NCI-H2196 (cell line): ENCODE results near the gene HSPA4.
"Not testable (repeated sequence)": the region's sequence is repeated elsewhere in the genome, so short reads cannot be mapped to it uniquely, and the experiment has no call there.

Experiments
- DNase-seq: peaks from one replicate; lab custom pipeline; 2025; ENCODE audit not compliant: unreplicated experiment; lab: John Stamatoyannopoulos, UW

HSPA4 gene

DNA sequence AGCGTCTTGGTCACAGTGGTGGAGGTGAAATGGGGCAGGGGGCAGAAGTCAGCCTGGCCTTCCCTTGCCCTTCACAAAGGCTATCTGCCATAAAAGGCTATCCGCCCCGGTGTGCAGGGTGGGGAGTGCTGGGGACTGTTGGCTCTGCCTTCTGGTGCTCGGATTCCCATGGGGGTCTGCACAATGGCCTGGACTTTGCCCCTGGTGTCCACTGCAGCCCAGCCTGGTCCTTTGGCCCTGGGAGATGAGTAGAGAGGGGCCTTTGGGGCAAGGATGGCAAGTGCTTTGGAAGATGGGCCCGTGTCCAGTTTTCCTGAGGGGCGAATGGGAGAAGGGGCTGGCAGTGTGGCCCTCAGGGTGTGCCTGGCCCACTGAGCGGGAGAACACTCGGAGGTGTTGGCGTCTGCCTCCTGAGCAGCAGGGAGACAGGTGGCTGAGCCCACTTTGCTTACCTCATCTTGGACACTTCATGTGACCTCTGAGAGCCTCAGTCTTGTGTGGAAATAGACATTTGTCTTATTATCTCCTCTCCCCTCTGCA lies 69.9 kb downstream of the HSPA4 start:
- no peak for DNase-seq

DNA sequence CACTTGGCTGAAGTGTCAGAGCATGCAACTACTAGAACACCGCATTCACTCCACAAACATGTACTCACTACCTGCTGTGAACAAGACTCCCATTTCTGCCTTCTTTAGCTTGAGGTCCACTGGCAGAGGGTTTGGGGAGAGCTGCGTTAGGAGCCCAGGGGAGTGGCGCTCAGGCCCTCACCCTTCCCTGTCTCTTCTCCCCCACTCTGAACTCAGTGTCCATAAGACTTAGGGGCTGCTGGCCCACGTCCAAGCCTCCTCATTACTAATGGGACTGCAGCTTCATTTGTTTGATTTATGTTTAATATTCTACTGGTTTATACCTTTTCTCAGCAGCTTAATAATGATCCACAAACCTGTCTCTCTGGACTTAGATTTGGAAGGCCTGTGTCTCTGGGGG lies 70.9 kb downstream of the HSPA4 start:
- no peak for DNase-seq

DNA sequence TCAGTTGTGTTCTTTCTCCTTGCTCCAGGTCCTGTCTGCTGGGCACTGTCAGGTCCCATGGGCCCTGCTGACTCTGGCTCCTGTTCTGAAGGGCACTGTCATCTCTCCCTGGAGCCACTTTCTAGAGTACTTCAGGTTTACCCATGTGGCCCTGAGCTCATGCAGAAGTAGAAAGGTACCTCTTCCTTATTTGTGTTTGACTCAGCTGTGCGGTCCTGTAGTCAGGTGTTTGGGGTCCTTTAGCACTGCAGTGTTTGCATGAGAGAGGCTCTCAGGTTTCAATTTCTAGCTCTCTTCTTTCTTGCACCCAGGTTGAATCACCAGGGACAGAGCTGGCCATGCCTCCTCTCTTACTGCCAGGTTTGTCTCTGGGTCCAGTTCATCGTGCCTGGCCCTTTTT lies 71.5 kb downstream of the HSPA4 start:
- DNase-seq, result no peak

DNA sequence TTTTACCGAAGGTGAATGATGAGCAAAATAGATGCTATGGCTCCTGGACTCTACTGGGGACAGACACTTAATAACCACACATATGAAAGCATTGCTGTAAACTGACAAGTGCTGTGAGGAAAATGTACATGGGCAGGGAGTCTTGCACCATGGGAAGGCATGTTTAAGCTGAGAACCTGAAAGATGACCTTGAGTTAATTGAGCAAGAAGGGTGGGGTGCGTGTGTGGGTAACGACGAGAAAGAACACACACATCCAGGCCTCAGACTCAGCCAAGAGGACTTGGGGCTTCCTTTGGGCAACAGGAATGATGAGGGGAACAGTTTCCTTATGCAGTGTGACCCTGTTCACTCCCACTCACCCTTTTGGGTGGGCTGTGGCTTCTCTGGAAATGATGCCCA lies 73.1 kb downstream of the HSPA4 start:
- DNase-seq, result no peak

DNA sequence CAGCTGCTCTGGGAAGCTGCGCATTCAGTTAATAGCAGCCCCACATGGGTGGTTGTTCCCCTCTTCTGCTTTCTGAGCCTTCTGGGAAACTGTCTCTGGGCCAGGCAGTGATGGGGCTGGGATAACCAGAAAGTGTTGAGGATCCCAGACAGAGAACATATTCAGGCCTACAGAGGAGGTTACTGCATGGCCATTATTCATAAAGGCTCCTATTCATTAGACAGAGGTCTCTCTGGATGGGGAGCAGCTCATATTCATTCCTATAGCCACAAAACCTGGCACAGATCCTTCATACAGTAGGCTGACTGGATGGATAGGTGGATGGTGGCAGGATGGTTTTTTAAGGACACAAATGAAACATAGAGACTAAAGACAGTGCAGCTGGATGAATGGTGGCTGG lies 76.3 kb downstream of the HSPA4 start:
- no peak for DNase-seq

DNA sequence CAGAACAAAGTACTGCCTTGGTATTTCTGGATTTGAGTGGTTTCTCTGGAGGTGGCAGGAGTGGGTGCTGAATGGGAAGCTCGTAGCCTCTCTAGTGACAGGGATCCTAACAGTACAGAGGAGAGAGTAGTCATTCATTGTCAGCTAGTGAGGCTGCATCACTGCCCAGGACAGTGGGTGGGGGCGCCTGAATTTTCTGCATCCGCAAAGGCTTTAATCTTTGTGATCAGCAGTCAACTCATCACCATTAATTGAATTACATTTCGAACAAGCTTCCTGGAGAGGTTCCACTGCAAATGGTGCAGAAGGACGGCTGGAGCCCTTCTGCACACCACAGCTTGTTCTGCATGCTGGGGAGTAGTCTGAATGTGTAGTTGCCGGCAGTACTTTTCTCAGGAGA lies 77.5 kb downstream of the HSPA4 start:
- no peak for DNase-seq

DNA sequence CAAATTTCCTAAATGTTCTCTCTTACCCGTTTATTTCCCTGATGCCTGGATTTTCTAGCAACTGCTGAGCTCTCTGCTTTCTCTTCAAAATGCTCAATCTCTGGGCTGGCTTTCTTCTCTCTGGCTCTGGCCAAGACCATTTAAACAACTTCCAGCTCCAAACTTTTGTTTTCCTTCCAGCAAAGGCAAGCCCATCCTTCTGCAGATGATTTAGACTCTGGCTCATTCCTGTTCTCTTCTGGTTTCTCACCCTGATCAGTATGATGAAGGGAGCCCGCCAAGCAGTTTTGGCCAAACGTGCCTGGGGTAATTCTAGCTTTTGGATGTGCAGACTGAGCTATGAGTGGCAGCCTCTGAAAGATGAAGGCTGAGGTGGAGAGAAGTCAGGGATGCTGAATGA lies 78.1 kb downstream of the HSPA4 start:
- DNase-seq, result no peak

DNA sequence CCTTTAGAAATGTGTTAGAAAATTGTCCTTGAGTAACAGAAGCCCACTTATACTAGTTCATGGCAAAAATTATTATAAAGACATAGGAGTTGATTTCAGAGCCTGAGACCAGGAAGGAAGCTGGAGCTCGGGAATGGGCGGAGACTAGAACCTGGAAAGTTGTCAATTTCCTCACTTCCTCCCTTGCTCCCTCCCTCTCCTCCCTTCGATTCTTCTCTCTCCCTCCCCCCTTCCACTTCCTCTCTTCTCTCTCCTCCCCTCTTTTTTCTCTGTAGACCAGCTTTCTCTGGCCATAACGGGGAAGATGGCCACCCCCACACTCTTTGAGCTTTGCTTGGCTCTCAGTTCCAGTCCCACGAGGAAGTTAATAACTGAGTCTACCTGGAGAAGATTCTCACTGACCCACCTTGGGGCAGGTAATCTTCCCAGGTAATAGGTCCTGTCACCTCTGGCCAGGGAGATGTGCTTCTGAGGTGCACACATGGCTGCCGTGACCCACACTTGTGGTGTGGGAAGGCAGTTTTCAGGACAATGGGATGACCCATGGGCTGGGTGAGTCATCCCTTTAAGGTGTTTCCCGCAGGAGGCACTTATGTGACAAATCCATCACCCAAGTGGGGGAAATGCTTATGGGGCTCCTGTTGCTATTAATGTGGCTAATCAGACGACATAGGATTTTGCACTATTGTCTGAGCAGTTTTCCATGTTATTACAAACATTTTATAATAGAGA lies 78.7 kb downstream of the HSPA4 start:
- no peak for DNase-seq

DNA sequence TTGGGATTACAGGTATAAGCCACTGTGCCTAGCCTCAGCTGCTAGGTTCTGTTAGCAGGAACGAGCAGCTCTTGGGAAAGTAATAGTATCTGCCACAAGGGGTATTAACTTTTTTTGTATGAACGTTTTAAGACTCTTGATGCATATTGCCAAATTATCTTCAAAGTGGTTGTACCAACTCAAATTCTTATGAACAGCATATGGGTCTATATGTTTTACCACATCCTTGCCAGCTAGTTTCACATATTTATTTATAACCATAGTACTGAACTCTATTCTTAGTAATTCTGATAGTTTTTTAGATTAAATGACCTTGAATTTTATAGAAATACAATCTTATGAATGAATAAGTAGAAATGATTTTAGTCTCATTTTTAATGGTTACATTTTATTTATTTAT lies 80.9 kb downstream of the HSPA4 start:
- no peak for DNase-seq

DNA sequence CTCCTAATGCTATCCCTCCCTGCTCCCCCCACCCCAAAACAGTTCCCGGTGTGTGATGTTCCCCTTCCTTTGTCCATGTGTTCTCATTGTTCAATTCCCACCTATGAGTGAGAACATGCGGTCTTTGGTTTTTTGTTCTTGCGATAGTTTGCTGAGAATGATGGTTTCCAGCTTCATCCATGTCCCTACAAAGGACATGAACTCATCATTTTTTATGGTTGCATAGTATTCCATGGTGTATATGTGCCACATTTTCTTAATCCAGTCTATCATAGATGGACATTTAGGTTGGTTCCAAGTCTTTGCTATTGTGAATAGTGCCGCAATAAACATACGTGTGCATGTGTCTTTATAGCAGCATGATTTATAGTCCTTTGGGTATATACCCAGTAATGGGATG lies 81.4 kb downstream of the HSPA4 start:
- DNase-seq, result not testable (repeated sequence)

DNA sequence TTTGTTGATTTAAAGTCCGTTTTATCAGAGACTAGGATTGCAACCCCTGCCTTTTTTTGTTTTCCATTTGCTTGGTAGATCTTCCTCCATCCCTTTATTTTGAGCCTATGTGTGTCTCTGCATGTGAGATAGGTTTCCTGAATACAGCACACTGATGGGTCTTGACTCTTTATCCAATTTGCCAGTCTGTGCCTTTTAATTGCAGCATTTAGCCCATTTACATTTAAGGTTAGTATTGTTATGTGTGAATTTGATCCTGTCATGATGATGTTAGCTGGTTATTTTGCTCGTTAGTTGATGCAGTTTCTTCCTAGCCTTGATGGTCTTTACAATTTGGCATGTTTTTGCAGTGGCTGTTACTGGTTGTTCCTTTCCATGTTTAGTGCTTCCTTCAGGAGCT lies 85.1 kb downstream of the HSPA4 start:
- DNase-seq, result not testable (repeated sequence)

DNA sequence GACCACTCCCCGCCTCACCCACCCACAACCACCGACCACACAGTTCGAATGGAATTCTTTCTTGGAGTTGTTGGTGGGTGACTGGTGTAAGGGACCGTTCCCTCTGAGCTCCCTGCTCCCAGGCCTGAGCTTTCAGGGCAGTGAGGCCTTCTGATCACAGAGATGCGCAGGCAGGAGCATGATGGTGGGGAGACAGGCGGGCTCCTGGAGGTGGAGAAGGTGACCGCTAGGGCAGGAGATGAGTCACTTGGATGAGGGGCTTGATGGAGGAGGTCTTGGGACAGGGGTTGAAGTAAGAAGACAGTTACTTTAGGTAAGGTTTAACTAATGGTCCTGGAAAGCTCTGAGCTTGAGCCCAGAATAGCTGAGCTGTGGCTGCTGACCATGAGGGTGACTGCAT lies 88.5 kb downstream of the HSPA4 start:
- DNase-seq, result no peak

DNA sequence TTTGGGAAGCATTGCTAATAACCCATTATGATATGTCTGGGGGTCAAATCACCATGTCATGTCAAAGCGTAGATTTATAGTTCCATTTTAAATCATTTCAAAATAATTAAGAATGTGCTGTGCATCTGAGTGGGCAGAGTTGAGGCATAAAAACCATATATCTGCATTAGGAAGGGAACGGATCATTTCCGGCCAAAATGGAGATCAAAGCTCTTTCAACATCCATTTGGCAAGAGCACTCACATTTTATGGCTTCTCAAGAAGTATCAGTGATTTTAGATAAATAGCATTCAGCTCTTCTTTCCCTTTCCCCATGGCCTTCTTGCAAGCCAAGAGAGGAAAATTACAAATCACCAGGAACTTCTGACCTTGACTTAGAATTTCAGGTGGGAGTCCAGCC lies 89.9 kb downstream of the HSPA4 start:
- no peak for DNase-seq

DNA sequence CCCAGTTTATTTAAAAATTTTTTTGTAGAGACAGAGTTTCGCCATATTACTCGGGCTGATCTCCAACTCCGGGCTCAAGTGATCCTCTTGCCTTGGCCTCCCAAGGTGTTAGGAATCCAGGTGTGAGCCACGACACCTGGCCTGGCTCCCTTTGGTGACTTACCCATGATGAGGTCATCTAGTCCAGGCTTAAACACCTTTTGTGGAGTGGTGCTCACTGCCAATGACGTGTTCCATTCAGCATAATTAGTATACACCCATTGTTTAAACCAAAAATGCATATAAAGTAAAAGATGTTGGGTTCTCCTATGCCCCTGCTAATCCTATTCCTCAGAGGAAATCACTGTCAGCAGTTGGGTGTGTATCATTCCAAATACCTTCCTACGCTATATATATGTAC lies 91.0 kb downstream of the HSPA4 start:
- no peak for DNase-seq

DNA sequence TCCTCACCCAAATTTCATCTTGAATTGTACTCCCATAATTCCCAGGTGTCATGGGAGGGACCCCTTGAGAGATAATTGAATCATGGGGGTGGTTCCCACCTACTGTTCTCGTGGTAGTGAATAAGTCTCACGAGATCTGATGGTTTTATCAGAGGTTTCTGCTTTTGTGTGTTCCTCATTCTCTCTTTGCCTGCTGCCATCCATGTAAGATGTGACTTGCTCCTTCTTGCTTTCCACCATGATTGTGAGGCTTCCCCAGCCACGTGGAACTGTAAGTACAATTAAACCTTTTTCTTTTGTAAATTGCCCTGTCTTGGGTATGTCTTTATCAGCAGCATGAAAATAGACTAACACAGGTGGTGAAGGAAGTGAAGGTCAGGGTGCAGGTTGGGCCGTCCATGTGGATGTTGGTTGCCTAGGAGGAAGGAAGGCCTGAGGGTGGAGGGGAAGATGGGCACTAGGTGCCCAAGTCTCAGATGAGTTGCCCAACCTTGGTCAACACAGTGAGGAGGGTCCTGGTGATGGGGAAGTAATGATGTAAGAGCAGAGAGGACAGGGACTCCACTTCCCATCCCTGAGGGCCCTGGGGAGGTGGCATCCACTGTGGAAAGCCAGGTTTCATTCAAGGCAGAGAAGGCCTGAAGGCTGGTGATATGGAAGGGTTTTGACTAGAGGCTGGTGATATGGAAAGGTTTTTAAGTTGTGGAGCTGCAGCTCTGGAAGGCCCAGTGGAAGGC lies 92.6 kb downstream of the HSPA4 start:
- no peak for DNase-seq

DNA sequence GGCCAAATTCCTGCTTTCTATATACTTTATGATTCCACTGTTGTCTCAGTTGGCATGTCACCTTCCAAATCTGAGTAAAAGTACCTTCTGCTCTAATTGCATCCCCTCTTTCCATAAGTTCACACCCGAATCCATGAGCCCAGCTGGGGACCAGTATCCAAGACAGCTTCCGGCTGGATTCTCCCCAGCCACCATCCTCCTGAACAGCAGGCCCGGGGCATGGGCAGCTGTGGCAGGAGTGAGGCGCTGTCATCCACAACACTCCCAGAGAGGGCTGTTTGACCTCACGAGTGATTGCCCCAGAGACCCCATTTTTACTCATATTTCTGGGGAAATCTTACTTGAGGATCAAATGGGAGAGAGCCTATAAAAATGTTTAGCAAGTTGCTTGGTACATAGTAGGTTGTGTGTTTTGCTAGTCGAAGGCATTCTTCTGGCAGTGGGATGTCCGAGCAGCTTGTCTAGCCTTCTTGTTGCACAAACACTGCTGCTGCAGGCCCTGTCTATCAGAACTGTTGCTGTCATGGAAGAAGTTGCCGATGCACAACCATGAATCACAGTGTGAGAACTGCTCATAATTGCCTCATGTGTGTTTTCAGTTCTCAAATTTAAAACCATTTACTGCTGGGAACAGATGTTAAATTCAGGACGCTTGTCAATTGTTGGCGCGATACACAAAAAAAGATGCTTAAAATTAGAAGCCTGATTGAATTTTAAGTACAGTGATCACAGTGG lies 93.8 kb downstream of the HSPA4 start:
- DNase-seq, result no peak

DNA sequence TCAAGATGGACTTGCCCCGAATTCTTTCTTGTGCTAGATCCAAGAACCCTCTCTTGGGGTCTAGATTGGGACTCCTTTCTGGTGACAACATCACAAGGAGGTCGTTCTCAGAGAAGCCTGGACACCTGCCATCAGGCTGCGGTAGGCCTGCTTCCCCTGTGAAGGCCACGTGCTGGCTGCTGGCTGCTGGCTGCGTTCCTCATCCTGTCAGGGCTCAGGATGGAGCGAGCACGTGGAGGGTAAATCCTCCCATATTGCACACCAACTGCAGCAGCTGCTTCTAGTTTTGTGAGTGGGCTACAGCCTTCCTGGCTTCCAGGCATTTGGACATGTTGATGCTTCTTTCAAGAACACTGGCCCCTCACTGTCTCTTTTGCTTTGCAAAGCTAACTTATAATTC lies 95.6 kb downstream of the HSPA4 start:
- DNase-seq, result no peak

DNA sequence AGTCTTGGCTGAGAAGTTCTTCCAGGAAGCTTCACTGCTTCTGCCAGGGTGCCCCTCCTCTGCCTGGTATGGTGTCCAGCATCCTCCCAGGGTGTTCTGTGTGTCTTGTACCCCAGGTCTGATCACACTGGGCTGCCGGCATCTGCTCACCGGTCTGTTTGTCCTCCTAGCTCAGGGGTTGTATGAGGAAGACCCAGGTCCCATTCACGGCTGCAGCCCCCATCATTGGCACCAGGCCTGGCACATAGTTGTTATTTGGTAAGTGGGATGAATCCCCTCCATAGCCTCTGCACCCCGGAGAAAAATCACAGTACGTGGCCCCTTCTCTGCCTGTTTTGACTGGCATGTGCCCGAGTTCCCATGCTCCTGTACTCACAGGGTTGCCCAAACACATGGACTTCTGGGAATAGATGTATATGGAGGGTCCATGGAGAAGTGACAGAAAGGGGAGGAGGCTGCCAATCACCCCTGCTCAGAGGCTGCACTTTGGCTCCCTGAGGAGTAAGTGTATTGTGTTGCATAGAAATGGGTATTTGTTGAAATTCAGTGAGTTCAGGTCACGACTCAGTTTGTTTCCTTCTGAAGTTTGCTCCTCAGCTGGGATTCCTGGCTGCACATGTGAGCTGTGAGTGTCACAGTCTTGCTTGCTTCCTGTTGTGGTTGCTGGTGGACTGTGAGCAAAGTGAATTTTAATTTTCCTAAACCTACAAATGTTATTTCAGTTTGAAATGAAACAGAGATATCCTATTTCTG lies 96.2 kb downstream of the HSPA4 start:
- no peak for DNase-seq

DNA sequence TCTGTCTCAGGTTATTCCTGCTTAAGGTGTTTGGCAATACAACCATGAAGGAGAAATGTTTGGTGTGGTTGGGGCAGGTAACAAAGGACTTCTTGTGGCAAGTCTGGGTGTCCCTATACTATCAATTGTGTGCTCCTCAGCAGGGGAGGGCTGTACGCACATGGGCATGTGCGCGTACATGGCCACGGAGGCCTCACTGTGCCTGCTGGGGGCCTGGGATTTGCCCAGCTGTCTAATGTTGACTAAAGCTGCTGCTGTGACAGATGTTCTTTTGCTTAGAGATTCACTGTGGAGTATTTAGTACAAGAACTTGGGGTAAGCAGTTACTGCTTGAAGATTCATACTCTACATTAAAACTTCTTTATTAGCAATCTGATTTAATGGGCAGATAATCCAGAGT lies 97.5 kb downstream of the HSPA4 start:
- no peak for DNase-seq

DNA sequence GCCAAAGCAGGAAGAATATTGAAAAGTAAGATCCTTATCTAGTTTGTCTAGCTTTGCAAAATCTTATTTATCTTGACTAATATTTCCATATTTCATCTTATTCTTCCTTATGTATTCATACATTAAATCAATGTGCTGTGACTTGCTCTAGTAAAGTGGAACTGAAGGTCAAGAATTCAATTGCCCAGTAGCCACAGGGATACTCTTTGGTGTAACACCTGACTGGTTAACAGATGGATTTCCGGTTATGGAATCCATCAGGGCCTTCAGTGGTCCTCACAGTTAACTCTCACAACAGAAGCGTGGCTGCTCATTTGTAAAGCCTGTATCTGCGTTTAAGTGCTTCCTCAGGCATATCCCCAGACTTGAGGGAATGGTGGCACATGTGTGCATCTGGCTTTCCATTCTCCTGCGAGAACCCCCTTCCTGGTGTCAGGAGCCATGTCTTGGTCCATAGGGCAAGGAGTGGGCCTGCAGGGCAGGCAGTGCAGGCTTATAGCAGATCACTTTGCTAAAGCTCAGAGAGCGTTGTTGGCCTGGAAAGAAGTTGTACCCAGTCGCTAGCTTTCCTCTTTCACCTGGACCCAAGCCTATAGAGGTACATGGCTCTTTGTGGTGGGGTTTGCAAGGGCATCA lies 99.2 kb downstream of the HSPA4 start:
- no peak for DNase-seq
